GM19043 (cell line): ENCODE measurements around the gene CELF4.

Experiments
- ATAC-seq: cut with Tn5 transposase; IDR thresholded peaks from one replicate; pipeline ENCODE4 v1.9.1; 2021; ENCODE audit warnings: low read depth; ENCODE audit not compliant: unreplicated experiment

Gene CELF4

GRCh38 chr18:37249171-37249886, 316.3 kb downstream of the CELF4 start:
- ATAC-seq: no peak

GRCh38 chr18:37248281-37248680, 317.3 kb downstream of the CELF4 start:
- no peak for ATAC-seq

DNA sequence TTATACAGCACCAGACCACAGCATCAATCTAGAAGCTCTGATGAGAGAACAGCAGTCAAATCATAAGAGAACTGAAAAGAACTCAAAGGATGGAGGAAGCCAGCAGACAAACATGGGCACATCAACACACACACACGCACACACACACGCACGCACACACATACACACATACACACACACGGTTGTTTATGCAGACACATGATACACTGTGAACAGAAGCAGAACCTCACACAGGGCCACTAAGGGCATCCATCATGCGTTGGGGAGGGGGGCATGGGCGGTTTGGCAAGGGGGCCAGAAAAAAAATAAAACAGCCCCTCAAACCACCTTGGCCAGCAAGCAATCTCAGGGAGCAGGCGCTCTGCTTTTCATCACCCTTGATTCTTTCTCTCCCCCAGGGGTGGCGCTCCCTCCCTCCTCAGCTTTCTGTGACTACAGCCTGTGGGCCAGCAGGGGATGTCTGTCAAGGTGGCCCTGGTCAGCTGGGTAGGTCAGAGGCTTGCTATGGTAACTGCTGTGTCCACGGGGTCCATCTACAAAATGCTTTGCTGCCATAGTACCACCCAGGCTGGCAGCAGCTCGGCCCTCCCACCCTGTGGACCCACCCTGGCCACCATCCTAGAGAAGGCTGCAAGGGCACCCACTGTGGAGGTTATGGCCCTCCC, 318.0 kb downstream of the CELF4 start:
- no peak for ATAC-seq

- ATAC-seq: no peak
These were observed 318.7 kb downstream of the CELF4 start for GRCh38 chr18:37246779-37247340.

DNA sequence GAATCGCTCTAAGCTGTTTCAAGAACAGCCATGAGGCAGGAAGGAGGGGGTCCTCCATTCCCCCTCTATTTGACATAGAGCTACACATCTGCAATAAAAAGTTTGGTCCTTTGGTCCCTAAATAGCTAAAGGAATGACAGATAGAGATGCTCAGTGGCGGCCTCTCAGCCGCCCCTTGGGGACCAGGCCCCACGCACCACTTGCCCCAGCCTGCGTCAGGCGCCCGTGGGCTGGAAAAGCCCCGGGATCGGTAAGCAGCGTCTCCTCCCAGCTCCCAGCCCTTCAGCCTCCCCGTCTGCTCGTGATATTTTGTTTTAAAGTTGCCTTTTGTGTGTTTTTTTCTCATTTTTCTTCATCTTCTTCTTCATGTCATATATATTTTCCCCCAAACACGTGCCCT, 321.0 kb downstream of the CELF4 start:
- ATAC-seq: no peak

DNA sequence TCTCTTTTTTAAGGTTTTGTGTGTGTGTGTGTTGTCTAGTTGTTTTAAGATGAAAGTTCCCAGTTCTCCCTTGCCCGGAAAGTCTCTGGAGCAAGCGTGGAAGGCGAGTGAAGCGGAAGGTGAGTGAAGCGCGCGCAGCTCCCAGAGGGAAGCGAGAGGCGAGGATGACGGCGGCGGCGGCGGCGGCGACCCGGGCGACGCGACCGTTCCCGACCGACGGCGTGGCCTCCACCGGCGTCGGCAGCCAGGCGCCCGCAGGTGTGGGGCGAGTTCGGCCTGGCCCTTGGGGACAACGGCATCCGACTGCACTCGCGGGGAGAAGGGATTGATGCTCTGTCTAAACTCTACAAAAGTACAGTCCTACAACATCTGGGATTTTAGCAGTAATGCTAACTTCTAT, 321.9 kb downstream of the CELF4 start:
- no peak for ATAC-seq

DNA sequence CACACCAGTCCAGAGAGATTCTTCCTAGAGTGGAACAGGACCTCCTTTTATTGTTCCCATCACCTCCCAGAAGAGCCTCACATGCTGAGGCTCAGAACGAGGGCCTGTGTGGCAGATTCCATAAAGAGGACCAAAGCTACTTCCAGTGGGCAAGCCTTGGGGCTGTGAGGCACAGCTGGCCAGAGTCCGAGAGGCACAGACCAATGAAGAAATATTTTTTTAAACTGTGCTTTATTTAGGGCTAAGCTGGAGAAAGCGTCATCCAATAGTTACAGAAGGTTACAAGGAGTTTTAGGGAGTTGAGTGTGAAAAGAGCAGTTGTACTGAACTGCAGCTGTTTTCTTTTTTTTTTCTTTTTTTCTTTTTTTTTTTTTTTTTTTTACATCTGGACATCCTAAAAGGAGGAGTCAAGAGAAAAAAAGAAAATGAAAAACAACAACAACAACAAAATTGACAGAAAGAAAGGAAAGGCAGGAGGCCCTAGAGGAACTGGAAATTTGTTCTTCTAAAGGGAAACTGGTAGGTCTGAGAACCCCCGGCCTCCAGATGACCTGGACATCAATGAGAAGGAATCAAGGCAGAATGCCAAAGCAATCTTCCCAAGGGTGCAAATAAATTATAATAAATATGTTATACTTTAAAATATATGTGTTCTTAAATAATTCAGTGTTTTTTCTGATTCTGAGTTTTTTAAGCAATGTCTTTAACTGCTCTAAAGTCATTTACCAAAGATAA, 322.6 kb downstream of the CELF4 start:
- ATAC-seq: no peak

GRCh38 chr18:37242091-37242490, 323.5 kb downstream of the CELF4 start:
- no peak for ATAC-seq

GRCh38 chr18:37238282-37239108, 327.1 kb downstream of the CELF4 start:
- no peak for ATAC-seq

DNA sequence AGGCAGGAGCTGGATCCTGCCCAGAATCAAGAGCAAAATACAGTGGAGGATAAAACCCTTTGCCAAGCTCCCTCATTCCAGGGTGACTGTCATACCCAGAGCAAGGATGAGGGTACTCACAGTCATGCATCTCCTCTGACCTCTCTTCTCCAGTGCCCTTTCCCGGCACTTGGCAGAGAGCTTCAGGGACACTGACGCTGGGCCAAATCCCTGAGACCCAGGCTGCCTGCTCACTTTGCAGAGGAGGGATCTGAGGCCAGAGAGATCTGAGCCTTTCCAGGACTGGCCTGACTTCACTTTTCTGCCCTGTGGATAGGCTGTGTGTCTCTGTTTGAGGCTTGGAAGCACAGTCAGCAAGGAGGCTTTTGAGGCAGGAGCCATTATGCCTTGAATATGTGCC, 330.0 kb downstream of the CELF4 start:
- ATAC-seq: no peak

DNA sequence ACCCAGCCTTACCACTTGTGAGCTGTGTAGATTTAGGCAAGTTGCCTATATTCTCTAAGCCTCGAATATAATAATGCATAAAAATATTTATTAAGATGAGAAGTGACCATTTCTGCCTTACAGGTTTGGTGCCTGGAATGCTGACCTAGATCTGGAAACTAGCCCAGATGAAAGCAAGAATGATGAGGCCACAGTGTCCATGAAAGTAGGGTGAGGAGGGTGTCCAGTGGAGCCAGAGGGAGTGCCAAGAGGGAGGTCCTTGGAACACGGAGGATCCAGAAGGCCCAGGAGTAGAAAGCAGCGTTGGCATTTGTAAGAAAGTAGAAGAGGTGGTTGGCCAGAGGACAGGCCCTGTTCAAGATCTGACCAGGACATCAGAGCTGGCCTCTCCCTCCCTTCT, 334.3 kb downstream of the CELF4 start:
- ATAC-seq: no peak

- ATAC-seq: no peak
These were observed 334.8 kb downstream of the CELF4 start for GRCh38 chr18:37230768-37231167.

GRCh38 chr18:37225279-37225678, 340.3 kb downstream of the CELF4 start:
- no peak for ATAC-seq

- no peak for ATAC-seq
These were observed 342.6 kb downstream of the CELF4 start for GRCh38 chr18:37222999-37223378.

DNA sequence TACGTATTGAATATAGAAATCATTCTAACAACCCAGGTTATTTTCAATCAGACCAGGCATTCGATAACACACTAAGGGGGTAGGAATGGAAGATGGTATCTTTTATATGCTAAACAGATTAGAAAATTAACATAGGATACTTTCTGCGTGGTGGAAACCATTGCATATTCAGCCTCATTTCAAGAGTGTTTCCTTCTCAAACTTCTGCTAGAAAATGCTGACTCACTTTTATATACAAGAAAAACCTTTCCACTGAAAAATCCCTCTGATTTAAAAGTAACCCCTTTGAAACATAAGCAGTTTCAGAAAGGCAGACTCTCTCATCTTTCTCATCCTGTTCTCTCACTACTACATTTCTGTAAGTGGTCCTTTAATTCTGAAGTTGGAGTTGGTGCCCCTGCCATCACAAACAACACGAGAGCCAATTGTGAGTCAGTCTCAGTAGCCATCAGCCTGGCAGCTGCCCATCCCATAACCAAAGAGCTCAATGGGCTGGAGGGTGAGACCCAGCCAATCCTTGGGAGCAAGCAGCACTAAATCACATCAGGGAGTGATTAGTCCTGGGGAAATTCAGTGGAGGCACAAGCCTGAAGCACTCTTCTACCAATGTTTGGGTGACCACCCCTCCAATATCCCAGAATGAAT, 343.1 kb downstream of the CELF4 start:
- ATAC-seq: no peak

GRCh38 chr18:37219257-37219656, 346.3 kb downstream of the CELF4 start:
- ATAC-seq: no peak

- ATAC-seq: no peak
These were observed 347.5 kb downstream of the CELF4 start for GRCh38 chr18:37218022-37218590.

DNA sequence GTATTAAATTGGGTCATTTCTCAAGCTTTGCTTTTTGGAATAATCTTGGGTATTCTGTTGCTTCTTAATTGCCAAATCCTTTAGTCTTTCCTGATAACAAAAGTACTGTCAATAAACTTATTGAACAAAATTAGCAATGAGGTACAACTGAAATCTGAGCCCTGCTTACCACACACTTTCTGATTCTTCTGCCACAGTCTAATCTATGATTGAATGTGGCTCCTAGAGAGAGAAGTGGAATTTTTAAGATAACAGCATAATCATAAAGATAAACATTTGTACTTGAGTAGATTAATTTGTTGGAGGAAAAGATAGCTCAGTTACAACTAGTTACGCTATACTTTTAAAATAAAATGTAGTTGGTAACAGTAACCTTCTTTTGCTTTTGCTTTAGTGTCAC, 354.8 kb downstream of the CELF4 start:
- ATAC-seq: no peak

GRCh38 chr18:37207343-37207742, 358.3 kb downstream of the CELF4 start:
- no peak for ATAC-seq

- no peak for ATAC-seq
These were observed 365.9 kb downstream of the CELF4 start for GRCh38 chr18:37199741-37200140.
